ENCODE results near the gene PTGFRN. TPM values are rescaled to one million over a fixed set of nuclear protein-coding genes. Genes with fewer than 3 reads are reported as not detected.

The PTGFRN gene
- total and polyA plus RNA-seq, 2 of the 8 experiments (the other 6 are each of a cell fraction or from before 2014, with no cell fraction given): 13.0 to 32.6 TPM

DNA sequence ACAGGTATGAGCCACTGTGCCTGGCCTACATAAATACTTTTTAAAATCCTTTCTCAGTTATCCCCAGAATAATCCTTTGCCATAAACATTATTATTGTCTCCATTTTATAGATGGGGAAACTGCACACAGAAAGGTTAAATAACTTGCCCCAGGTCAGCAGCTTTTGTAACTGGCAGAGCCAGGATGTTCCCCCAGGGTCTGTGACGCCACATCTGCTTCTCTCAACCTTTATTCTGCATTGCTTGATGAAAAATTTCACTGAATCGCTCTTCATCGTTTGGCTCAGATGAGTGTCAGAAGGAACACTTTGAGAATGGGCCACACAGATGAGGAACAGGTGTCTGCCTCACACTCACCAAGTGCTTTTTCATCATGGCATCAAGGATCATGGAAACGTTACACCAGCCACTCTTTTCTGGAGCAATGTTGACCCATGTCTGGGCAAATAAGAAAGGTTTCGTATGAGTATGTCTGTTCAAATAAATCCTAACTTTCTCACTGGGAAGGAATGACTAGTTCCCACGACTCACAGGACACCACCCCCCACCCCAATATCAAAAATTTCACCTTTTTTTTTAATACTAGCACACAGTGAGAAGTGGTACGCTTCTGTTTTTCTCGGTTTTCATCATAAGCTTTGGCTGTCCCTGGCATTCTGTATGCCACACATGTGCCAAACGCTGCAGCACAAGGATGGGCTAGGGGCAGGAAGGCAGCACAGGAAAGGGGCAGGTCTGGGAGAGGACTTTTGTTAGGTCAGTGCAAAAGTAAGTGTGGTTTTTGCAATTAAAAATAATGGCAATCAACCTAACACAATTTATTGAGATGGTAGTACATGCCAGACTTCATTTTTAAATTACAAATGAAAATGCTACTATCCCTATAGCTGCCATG lies 9.0 kb upstream of the PTGFRN start:
- Histone ChIP-seq H3K9me3 (ENCODE audit: insufficient read depth in 2 of 2, low read depth in 1 of 2, low read length in 1 of 2) (no peaks in the 10 kb centered on the region), H3K18ac (ENCODE audit: extremely low read depth, low read length) (no peak overlapping the region), H3K9ac (replicated peaks in 1 of 4; ENCODE audit: extremely low read depth in 1 of 4, low read depth in 3 of 4, low read length in 3 of 4) (no peak overlapping the region), H3K79me2 (ENCODE audit: control insufficient read depth in 1 of 2, insufficient read depth in 2 of 2, low read length in 2 of 2) (no peaks in the 10 kb centered on the region), H2BK15ac (ENCODE audit: low read length) (no peak overlapping the region), H3K4me2 (ENCODE audit: insufficient read depth in 1 of 2, low read depth in 2 of 2, low read length in 2 of 2) (no peak overlapping the region), H2BK5ac (ENCODE audit: low read depth, low read length) (no peak overlapping the region), H2BK120ac (replicated peaks; ENCODE audit: low read depth, low read length) (no peak overlapping the region), H3K23me2 (ENCODE audit: low read depth, low read length) (no peaks in the 10 kb centered on the region; the same call in 1 of the 2 replicates), H2AFZ (ENCODE audit: low read length) (no peak overlapping the region), H2BK12ac (ENCODE audit: low read depth, low read length) (no peak overlapping the region), H3K23ac (ENCODE audit: insufficient read length) (no peak overlapping the region), H3K79me1 (ENCODE audit: low read depth, low read length) (no peaks in the 10 kb centered on the region), H4K5ac (ENCODE audit: insufficient read length, low read depth, low read length) (no peak overlapping the region), H3K27ac (ENCODE audit: low read depth, low read length) (no peak overlapping the region), H3K14ac (ENCODE audit: insufficient read length) (no peak overlapping the region), H3K4me1 (replicated peaks in 1 of 4; ENCODE audit: control insufficient read depth in 3 of 4, insufficient read depth in 4 of 4, low read length in 3 of 4) (no peaks in the 10 kb centered on the region), H3K4me3 (ENCODE audit: extremely low read depth in 1 of 4, insufficient read depth in 2 of 4, low read depth in 3 of 4, low read length in 4 of 4) (no peak overlapping the region), H2AK5ac (ENCODE audit: low read depth, low read length) (no peak overlapping the region), H3K36me3 (ENCODE audit: control insufficient read depth in 2 of 4, insufficient read depth in 4 of 4, low read length in 3 of 4) (no peaks in the 10 kb centered on the region), H3K56ac (replicated peaks; ENCODE audit: insufficient read length, low read depth, low read length) (no peak overlapping the region), H4K20me1 (replicated peaks in 1 of 2; ENCODE audit: control insufficient read depth in 1 of 2, insufficient read depth in 2 of 2, low read length in 2 of 2) (no peaks in the 10 kb centered on the region), H2BK20ac (ENCODE audit: low read length) (no peak overlapping the region), H3K27me3 (replicated peaks in 1 of 4; ENCODE audit: control insufficient read depth in 3 of 4, extremely low read depth in 1 of 4, insufficient read depth in 3 of 4, low read length in 3 of 4) (no peaks in the 10 kb centered on the region), H4K91ac (replicated peaks; ENCODE audit: insufficient read length, low read length) (no peak overlapping the region), H3K4ac (replicated peaks; ENCODE audit: insufficient read length, low read depth, low read length) (no peak overlapping the region), H4K8ac (ENCODE audit: extremely low read depth, insufficient read depth, low read length) (no peak overlapping the region)
- POLR2A ChIA-PET (ENCODE audit: partially characterized antibody): no interaction called here
- 87% methylated on average over 9 of the region's 9 CpGs; no CpG with 5 or more reads in 1 of the 2 experiments for WGBS, 2 experiments (ENCODE audit: extremely low coverage in 1 of 2, insufficient coverage in 1 of 2, insufficient read length in 1 of 2, insufficient replicate concordance in 2 of 2, low coverage in 1 of 2, low lambda C conversion rate in 2 of 2, missing lambda C conversion rate in 1 of 2)
- DNase-seq (ENCODE audit: low read depth in 1 of 2, low spot score in 2 of 2) (no peak), FAIRE-seq (no peak)
- CTCF ChIA-PET (ENCODE audit: partially characterized antibody): interaction anchor here (0.8 to 3.5 kb wide), 5 partner anchors 20 to 176 kb away, joined by 3 to 16 read pairs (median 4); no protein-coding TSS in a partner anchor
- no peak for TF ChIP-seq RAD21 (IDR thresholded peaks at IDR 0.05 in 1 of 2, conservative IDR thresholded peaks at IDR 0.05 in 1 of 2; ENCODE audit: low read depth in 2 of 2, low read length in 2 of 2)
- no peak for TF ChIP-seq CHD1 (IDR thresholded peaks at IDR 0.05; ENCODE audit: low read depth, low read length)
- TF ChIP-seq POU5F1 (IDR thresholded peaks at IDR 0.05; ENCODE audit: low read depth, low read length): no peak
- no peak for TF ChIP-seq RNF2 (IDR thresholded peaks at IDR 0.05; ENCODE audit: borderline replicate concordance, low read depth, low read length, missing control alignments, poor library complexity, severe bottlenecking)
- TF ChIP-seq ATF2 (IDR thresholded peaks at IDR 0.05; ENCODE audit: low read length): no peak
- no peak for TF ChIP-seq SP2 (IDR thresholded peaks at IDR 0.05; ENCODE audit: low read length)
- TF ChIP-seq SAP30 (IDR thresholded peaks at IDR 0.05; ENCODE audit: insufficient read depth, insufficient replicate concordance, low read length): no peak
- no peak for TF ChIP-seq POLR2AphosphoS5 (IDR thresholded peaks at IDR 0.05; ENCODE audit: low read depth, low read length)
- TF ChIP-seq BACH1 (IDR thresholded peaks at IDR 0.05; ENCODE audit: low read length): no peak

Data from H1 (cell line).